ENCODE measurements around the gene MEP1B. TPM values are rescaled to one million over a fixed set of nuclear protein-coding genes. Genes with fewer than 3 reads are reported as not detected.

MEP1B gene
- total and polyA plus RNA-seq, 2 experiments from 2014 or later = not detected

DNA sequence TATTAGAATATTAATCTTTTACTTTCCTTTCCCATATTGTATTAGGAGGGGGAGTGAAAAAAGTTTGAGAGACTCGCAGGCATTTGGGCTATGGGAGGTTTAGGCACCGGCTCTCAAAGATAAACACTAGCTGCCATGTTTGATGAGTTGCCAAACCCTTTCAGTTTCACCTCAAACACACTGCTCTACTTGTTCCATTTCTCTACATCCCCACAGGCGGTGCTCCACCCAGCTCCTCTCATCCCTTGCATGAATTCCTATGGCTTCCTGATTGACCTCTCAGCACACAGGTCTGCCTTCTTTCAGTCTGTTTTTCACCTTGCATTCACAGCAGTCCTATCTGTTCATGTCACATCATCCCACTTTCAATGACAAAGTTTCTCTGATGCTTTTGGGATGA is 65.7 kb downstream of the MEP1B start:
- Histone ChIP-seq H3K9ac (no peak overlapping the region), H3K4me1 (ENCODE audit: insufficient read depth) (no peaks in the 10 kb centered on the region), H2AFZ (no peak overlapping the region), H3F3A (ENCODE audit: insufficient read depth) (no peaks in the 10 kb centered on the region), H3K27me3 (replicated peaks; ENCODE audit: insufficient read depth) (no peaks in the 10 kb centered on the region), H3K36me3 (ENCODE audit: low read depth) (no peaks in the 10 kb centered on the region), H3K4me3 (no peak overlapping the region), H4K20me1 (ENCODE audit: insufficient read depth) (no peaks in the 10 kb centered on the region), H3K9me3 (ENCODE audit: low read depth) (no peaks in the 10 kb centered on the region), H3K9me2 (ENCODE audit: insufficient read depth) (no peaks in the 10 kb centered on the region), H3K4me2 (ENCODE audit: unreplicated experiment) (no peak overlapping the region), H3K27ac (no peak overlapping the region), H3K79me2 (ENCODE audit: insufficient read depth) (no peaks in the 10 kb centered on the region)
- no peak for DNase-seq
- TF ChIP-seq EZH2 (IDR thresholded peaks at IDR 0.05; ENCODE audit: insufficient read depth, poor library complexity, severe bottlenecking) (no peak), EZH2phosphoT487 (IDR thresholded peaks at IDR 0.05; ENCODE audit: insufficient read depth, low read depth) (no peak)
- in situ Hi-C loops (cut with MboI) = no loop called here
- 49 to 59% methylated on average over 3 of the region's 3 CpGs for WGBS, 2 experiments (ENCODE audit: low coverage in 1 of 2, low lambda C conversion rate in 2 of 2, missing lambda C conversion rate in 2 of 2)

DNA sequence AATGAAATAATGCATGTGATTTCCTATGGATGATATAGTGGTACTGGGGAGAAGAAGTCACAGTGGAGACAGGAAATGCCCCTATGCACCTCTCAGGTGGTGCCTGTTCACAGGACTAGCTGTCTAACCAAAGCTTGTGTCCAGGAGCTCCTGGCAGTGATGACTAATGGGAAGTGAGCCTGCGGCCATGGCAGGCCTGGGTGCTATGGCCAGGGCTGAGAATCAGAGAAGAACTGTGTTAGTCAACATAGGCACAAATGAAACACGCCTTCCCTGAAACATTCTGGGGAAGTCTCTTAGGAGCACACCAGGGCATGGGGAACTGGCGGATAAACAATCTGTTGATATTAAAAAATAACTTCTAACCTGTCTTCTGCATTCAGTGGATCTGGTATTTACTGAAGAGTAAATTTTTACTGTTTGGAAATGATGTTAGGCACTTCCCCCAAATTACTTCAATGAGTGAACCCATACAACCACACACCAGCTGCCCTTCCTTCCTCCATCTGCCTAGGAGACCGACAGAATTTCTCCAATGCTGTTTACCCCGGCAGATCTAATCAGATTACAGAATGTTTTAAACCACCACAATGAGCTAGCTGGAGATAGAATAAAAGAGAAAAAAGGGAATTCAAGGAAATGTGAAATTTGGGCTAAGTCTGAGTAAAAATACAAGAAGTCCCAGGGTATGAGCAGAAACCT is 67.4 kb downstream of the MEP1B start:
- DNase-seq = no peak
- no peak overlapping the region for H2AFZ ChIP-seq
- H3K9me3 ChIP-seq (ENCODE audit: low read depth) = no peaks in the 10 kb centered on the region
- H3K9me2 ChIP-seq (ENCODE audit: insufficient read depth) = no peaks in the 10 kb centered on the region
- 57 to 61% methylated on average over 5 of the region's 5 CpGs for WGBS, 2 experiments (ENCODE audit: low coverage in 1 of 2, low lambda C conversion rate in 2 of 2, missing lambda C conversion rate in 2 of 2)
- H3F3A ChIP-seq (ENCODE audit: insufficient read depth) = no peaks in the 10 kb centered on the region
- no peaks in the 10 kb centered on the region for H3K4me1 ChIP-seq (ENCODE audit: insufficient read depth)
- H3K79me2 ChIP-seq (ENCODE audit: insufficient read depth) = no peaks in the 10 kb centered on the region
- no peak overlapping the region for H3K27ac ChIP-seq
- H3K36me3 ChIP-seq (ENCODE audit: low read depth) = no peaks in the 10 kb centered on the region
- no peak overlapping the region for H3K9ac ChIP-seq
- no peak overlapping the region for H3K4me3 ChIP-seq
- TF ChIP-seq EZH2 (IDR thresholded peaks at IDR 0.05; ENCODE audit: insufficient read depth, poor library complexity, severe bottlenecking) (no peak), EZH2phosphoT487 (IDR thresholded peaks at IDR 0.05; ENCODE audit: insufficient read depth, low read depth) (no peak)
- no peaks in the 10 kb centered on the region; the same call in 1 of the 2 replicates for H3K27me3 ChIP-seq (replicated peaks; ENCODE audit: insufficient read depth)
- in situ Hi-C loops (cut with MboI) = no loop called here
- H3K4me2 ChIP-seq (ENCODE audit: unreplicated experiment) = no peak overlapping the region
- H4K20me1 ChIP-seq (ENCODE audit: insufficient read depth) = no peaks in the 10 kb centered on the region

DNA sequence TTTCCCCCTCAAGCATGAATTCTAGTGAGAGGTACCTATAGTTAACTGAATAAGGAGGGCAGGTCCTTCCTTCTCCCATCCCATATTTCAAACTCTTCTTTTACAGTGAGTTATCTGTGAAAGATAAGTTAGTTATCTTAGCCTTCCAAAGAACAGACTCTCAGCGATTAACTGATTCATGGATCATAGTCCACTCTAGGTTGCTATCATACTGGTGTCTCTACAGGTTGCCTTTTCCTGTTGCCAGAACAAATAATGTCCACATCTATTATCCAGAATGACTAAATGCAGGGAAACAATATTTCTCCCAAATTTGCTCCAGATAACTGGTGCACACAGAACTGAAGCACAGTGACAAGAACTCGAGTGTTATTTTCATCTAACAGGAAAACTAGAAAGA is 68.3 kb downstream of the MEP1B start:
- TF ChIP-seq EZH2phosphoT487 (IDR thresholded peaks at IDR 0.05; ENCODE audit: insufficient read depth, low read depth) (no peak), EZH2 (IDR thresholded peaks at IDR 0.05; ENCODE audit: insufficient read depth, poor library complexity, severe bottlenecking) (no peak)
- in situ Hi-C loops (cut with MboI) = no loop called here
- no peaks in the 10 kb centered on the region for H3F3A ChIP-seq (ENCODE audit: insufficient read depth)

DNA sequence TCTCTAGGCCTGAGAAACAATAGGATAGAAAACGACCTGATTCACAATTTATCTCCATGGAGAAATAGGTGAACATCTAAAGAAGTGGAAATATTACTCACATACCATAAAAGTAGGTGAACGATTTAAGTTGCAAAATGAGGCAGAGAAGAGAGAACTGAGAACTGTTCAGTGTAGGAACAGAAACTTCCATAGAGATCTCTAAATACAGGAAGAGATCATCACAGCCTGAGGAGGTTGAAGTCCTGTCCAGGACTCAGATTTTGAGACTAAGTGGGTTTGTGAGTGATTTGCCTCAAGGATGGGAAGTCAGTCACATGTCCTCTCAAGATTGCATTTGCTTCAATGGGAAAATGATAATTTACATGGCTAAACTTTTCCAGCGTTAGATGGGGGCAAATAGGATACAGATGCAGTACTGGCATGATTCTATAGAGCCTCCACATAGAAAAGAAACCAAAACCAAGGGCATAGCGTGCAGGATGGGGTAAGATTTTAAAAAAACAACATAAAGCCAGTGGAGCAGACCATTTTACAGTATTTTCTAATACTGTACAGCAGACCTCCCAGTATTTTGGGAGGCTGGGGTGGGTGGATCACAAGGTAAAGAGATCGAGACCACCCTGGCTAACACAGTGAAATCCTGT is 68.8 kb downstream of the MEP1B start:
- Histone ChIP-seq H3K4me3 (no peak overlapping the region), H3K4me2 (ENCODE audit: unreplicated experiment) (no peak overlapping the region), H4K20me1 (ENCODE audit: insufficient read depth) (no peaks in the 10 kb centered on the region), H2AFZ (no peak overlapping the region), H3K4me1 (ENCODE audit: insufficient read depth) (no peaks in the 10 kb centered on the region), H3K27ac (no peak overlapping the region), H3K9ac (no peak overlapping the region), H3F3A (ENCODE audit: insufficient read depth) (no peaks in the 10 kb centered on the region), H3K9me3 (ENCODE audit: low read depth) (no peaks in the 10 kb centered on the region), H3K36me3 (ENCODE audit: low read depth) (no peaks in the 10 kb centered on the region), H3K9me2 (ENCODE audit: insufficient read depth) (no peaks in the 10 kb centered on the region), H3K27me3 (replicated peaks; ENCODE audit: insufficient read depth) (no peaks in the 10 kb centered on the region; the same call in 1 of the 2 replicates), H3K79me2 (ENCODE audit: insufficient read depth) (no peaks in the 10 kb centered on the region)
- in situ Hi-C loops (cut with MboI) = no loop called here
- 22 to 28% methylated on average over 5 of the region's 5 CpGs for WGBS, 2 experiments (ENCODE audit: low coverage in 1 of 2, low lambda C conversion rate in 2 of 2, missing lambda C conversion rate in 2 of 2)
- no peak for DNase-seq
- TF ChIP-seq EZH2phosphoT487 (IDR thresholded peaks at IDR 0.05; ENCODE audit: insufficient read depth, low read depth) (no peak), EZH2 (IDR thresholded peaks at IDR 0.05; ENCODE audit: insufficient read depth, poor library complexity, severe bottlenecking) (no peak)

More for the DNA sequence above, 68.3 kb downstream of the MEP1B start:
- no peaks in the 10 kb centered on the region for H3K79me2 ChIP-seq (ENCODE audit: insufficient read depth)
- no peaks in the 10 kb centered on the region for H3K9me3 ChIP-seq (ENCODE audit: low read depth)
- no peak overlapping the region for H3K9ac ChIP-seq
- H3K4me3 ChIP-seq = no peak overlapping the region
- no peaks in the 10 kb centered on the region for H3K36me3 ChIP-seq (ENCODE audit: low read depth)
- no peaks in the 10 kb centered on the region for H3K4me1 ChIP-seq (ENCODE audit: insufficient read depth)
- no peak for DNase-seq
- H3K9me2 ChIP-seq (ENCODE audit: insufficient read depth) = no peaks in the 10 kb centered on the region
- H4K20me1 ChIP-seq (ENCODE audit: insufficient read depth) = no peaks in the 10 kb centered on the region
- no peaks in the 10 kb centered on the region; the same call in 1 of the 2 replicates for H3K27me3 ChIP-seq (replicated peaks; ENCODE audit: insufficient read depth)
- no peak overlapping the region for H3K27ac ChIP-seq
- H2AFZ ChIP-seq = no peak overlapping the region
- H3K4me2 ChIP-seq (ENCODE audit: unreplicated experiment) = no peak overlapping the region
- 52 to 53% methylated on average over 2 of the region's 2 CpGs for WGBS, 2 experiments (ENCODE audit: low coverage in 1 of 2, low lambda C conversion rate in 2 of 2, missing lambda C conversion rate in 2 of 2)

Data from GM23248 (cell line).